ENCODE data around the gene SGCB. TPM values are rescaled to one million over a fixed set of nuclear protein-coding genes. Genes with fewer than 3 reads are reported as not detected.
"Not testable (repeated sequence)": the region's sequence is repeated elsewhere in the genome, so short reads cannot be mapped to it uniquely, and the experiment has no call there.

The SGCB gene, protein sequence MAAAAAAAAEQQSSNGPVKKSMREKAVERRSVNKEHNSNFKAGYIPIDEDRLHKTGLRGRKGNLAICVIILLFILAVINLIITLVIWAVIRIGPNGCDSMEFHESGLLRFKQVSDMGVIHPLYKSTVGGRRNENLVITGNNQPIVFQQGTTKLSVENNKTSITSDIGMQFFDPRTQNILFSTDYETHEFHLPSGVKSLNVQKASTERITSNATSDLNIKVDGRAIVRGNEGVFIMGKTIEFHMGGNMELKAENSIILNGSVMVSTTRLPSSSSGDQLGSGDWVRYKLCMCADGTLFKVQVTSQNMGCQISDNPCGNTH
- 1 to 10 TPM; 7.7 to 8.2 TPM for total RNA-seq

DNA sequence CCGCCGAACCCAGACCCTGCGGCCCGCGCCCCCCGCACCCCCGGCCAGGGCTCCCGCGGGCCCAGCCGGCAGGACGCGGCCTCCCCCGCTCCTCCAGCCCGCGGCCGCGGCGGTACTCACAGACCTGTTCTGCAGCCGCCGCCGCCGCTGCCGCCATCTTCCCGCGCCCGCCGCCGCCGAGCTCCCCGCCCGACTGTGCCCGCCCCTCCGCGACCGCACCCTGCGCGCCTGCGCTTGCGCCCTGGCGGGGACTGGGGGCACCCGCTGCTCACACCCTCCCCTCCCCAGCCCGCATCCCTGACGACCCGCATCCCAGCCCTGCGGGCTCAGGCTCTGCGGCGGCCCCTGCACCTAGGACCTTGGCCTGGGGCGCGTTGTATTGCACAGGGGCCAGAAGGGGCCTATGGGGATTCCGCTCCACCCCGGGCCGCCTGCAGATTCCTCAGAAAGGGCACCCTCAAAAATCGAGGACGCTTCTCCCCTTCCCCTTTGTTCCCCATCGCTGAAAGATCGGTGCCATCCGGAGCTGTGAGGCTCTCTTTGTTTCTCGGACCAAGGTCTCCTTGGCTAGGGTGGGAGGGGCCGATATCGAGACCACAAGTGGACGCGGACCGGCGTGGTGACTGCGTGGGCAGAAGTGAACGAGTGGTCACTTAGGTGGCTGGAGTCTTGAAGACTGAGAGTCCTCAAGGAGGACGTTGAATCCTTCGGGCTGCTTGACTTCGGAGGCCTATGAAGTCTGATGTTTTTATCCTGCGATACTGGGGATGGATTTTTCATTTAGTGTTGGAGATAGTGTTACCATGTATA lies at the start of gene SGCB:
TSS of gene SGCB (minus strand) at position 197 of the 810 bp plus-strand sequence. CDS start at position 157, 40 bp downstream.
- Mint-ChIP-seq H3K36me3 (no peaks in the 10 kb centered on the region), H3K4me3 (peak within 1 kb of the TSS; percentile 80), H3K27me3 (peaks cover 26% of the 10 kb centered on the region), H3K27ac (peak within 1 kb of the TSS; percentile 41), H3K9me3 (no peaks in the 10 kb centered on the region), H3K4me1 (peaks cover 20% of the 10 kb centered on the region)
- DNase-seq, result peak; percentile 80

DNA sequence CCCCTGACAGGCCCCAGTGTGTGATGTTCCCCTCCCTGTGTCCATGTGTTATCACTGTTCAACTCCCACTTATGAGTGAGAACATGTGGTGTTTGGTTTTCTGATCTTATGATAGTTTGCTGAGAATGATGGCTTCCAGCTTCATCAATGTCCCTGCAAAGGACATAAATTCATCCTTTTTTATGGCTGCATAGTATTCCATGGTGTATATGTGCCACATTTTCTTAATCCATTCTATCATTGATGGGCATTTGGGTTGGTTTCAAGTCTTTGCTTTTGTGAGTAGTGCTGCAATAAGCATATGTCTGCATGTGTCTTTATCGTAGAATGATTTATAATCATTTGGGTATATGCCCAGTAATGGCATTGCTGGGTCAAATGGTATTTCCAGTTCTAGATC lies 48.3 kb upstream of the SGCB start:
- not testable (repeated sequence) for H3K4me3 Mint-ChIP-seq, DNase-seq, H3K36me3 Mint-ChIP-seq, H3K4me1 Mint-ChIP-seq, H3K27ac Mint-ChIP-seq, H3K9me3 Mint-ChIP-seq
- H3K27me3 Mint-ChIP-seq, result peaks cover 26% of the 10 kb centered on the region

DNA sequence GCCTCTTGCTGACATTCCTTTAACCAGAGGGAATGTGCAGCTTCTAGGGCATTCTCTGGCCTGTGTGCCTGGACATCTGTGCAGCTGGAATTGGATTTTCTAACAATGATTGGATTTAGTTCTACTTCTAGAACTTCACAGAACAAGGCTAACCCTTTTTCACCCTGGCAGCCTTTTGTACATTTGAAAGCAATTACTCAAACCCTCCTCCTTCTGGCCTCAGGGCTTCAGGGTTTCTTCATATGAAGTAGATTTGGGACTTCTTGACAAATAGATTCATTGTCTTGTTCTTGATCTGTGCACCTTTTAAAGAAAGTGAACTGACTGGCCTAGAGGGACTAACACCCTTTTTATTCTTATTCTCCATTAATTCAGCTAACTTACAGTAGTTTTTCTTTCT lies 43.1 kb upstream of the SGCB start:
- DNase-seq, result no peak
- Mint-ChIP-seq H3K9me3 (no peaks in the 10 kb centered on the region), H3K27me3 (peaks cover 49% of the 10 kb centered on the region), H3K4me3 (no peak overlapping the region), H3K36me3 (no peaks in the 10 kb centered on the region), H3K4me1 (no peaks in the 10 kb centered on the region), H3K27ac (no peak overlapping the region)

DNA sequence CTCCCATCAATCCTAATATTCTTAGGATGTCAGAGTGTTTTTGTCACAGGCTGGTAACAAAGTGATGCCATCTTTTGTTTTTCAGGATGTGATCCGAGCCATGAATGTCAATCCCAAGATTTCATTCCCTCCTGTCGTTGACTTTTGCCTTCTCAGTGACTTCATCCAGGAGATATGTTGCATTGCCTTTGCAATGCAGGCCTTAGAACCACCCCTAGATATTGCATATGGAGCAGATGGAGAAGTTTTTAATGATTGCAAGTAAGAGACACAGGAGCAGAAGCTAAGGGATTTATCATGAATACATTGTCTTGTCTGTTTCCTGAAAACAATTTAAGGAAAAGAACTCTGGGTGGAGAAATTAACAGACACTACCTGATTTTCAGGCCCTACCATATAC lies 41.6 kb upstream of the SGCB start:
- Mint-ChIP-seq H3K4me1 (no peaks in the 10 kb centered on the region), H3K27ac (no peak overlapping the region), H3K36me3 (no peaks in the 10 kb centered on the region), H3K9me3 (no peaks in the 10 kb centered on the region), H3K4me3 (no peak overlapping the region), H3K27me3 (peaks cover 51% of the 10 kb centered on the region)
- DNase-seq, result no peak

DNA sequence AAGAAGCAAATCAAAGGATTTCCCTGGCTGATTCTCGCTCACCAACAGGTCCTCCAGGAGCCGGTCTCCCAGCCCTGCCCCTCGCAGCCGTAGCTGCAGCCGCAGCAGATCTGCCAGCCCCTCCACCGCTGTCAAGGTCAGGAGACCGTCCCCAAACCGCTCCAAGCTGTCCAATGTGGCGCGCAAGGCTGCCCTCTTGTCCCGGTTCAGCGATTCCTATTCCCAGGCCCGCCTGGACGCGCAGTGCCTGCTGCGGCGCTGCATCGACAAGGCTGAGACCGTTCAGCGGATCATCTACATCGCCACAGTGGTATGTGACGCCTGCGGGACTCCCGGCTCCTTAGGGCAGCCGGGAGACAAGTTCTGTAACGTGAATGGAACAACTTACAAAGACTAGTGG lies 38.6 kb upstream of the SGCB start:
- Mint-ChIP-seq H3K4me1 (no peaks in the 10 kb centered on the region), H3K27me3 (peaks cover 65% of the 10 kb centered on the region)
- no peak for DNase-seq

DNA sequence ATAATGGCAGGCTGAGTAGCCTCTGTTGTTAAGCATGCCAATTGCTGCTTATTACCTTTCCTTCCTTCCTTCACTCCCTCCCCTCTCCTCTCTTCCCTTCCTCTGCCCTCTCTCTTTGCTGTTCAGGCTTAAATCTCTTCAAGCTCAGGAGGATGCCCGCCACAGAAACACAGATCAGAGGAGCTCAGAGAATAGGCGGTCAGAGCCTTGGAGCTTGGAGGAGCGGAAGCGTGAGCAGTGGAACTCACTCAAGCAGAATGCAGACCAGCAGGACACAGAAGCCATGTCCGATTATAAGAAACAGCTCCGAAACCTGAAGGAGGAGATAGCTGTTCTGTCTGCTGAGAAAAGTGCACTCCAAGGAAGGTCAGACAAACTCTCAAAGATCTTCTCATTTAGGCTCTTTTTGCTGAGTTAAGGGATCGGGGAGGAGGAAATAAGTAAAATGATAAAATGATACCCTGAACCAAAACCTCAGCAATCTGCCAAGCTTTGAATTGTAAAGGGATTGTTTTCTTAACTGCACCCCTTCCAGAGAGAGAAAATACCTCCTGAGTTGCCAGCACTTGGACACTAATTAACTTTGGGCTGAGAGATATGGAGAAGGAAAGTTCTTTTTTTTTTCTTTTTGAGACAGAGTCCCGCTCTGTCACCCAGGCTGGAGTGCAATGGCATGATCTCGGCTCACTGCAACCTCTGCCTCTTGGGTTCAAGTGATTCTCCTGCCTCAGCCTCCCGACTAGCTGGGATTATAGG lies 33.9 kb upstream of the SGCB start:
- Mint-ChIP-seq H3K4me1 (no peaks in the 10 kb centered on the region), H3K9me3 (no peaks in the 10 kb centered on the region), H3K27me3 (peaks cover 64% of the 10 kb centered on the region), H3K36me3 (no peaks in the 10 kb centered on the region), H3K4me3 (no peak overlapping the region), H3K27ac (no peak overlapping the region)
- no peak for DNase-seq

More for the DNA sequence above, 38.6 kb upstream of the SGCB start:
- Mint-ChIP-seq H3K27ac (no peak overlapping the region), H3K36me3 (no peaks in the 10 kb centered on the region), H3K4me3 (no peak overlapping the region), H3K9me3 (no peaks in the 10 kb centered on the region)

DNA sequence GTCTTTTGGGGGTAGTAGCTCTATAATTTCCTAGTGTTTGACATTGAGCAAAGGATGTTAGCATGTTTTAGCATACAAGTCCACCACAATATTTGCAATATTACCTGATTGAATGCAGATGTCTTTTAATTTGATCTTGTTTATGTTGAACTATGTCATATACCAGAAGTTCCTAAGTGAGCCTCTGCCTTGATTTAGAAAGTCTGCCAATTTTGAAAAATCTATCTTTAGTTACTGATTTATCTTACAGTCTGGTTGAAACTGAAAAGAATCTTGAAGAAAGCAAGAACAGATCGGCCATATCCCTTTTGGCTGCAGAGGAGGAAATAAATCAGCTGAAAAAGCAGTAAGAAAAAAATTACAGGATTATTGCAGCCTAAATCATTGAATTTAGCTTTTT lies 31.5 kb upstream of the SGCB start:
- Mint-ChIP-seq H3K27ac (no peak overlapping the region), H3K9me3 (no peaks in the 10 kb centered on the region), H3K36me3 (no peaks in the 10 kb centered on the region), H3K27me3 (peaks cover 61% of the 10 kb centered on the region), H3K4me1 (no peaks in the 10 kb centered on the region), H3K4me3 (no peak overlapping the region)
- no peak for DNase-seq

DNA sequence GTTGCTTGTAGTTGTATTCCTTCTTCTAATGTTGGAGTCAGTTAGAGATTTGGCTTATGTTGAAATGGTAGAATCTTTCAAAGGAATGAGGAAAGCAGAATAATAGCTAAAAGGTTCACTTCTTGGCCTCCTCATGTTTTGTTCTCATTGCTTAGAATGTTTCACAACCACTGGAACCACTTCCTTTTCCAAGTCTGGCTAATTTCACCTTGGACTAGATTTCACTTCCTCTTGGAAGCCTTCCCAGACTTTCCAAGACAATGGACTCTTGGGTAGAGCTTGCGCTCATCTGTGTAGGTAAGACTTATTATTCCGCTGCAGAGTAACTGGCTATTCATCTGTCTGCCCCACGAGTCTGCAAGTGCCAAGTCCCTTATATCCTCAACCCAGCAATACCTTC lies 21.3 kb upstream of the SGCB start:
- peaks cover 29% of the 10 kb centered on the region for H3K27me3 Mint-ChIP-seq
- no peaks in the 10 kb centered on the region for H3K36me3 Mint-ChIP-seq
- H3K9me3 Mint-ChIP-seq, result no peaks in the 10 kb centered on the region
- no peak overlapping the region for H3K4me3 Mint-ChIP-seq
- H3K27ac Mint-ChIP-seq, result no peak overlapping the region
- no peaks in the 10 kb centered on the region for H3K4me1 Mint-ChIP-seq
- DNase-seq, result no peak

DNA sequence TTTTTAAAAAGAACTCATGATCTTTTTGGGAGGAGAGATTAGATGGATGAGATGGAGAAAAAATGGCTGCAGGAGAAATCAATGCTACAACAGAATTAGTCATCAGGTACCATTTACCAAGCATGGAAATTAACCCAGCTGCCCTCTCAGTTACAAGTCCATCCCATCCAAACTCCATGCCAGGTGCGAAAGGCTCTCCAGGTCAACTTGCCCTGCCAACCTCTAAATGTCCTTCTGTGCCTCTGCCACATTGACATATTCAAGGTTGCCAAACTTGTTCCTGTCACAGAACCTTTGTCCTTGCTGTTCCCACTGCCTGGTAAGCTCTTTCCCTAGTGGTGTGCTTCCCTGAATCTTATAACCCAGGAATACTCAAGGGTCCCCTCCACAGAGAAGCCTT lies 20.2 kb upstream of the SGCB start:
- Mint-ChIP-seq H3K4me3 (no peak overlapping the region), H3K36me3 (no peaks in the 10 kb centered on the region), H3K4me1 (no peaks in the 10 kb centered on the region), H3K9me3 (no peaks in the 10 kb centered on the region), H3K27ac (no peak overlapping the region), H3K27me3 (peaks cover 40% of the 10 kb centered on the region)
- no peak for DNase-seq

DNA sequence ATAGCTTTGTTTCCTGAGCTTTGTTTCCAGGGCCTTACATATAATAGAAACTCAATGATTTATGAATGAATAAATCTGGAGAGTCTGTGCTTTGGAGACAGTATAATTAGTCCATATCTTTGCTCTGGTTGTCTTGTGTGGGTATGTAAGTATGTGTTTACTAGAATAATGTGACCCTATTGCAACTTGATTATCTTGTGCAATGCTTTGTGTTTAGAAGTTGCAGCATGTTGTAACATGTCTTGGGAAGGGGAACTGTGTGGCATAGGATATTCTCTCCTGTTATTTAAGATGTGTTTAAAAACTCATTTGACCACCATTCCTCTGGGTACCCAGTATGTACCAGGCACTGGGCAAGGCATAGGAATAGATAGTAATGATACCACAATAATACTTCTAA lies 19.1 kb upstream of the SGCB start:
- Mint-ChIP-seq H3K4me3 (no peak overlapping the region), H3K4me1 (peaks cover 5% of the 10 kb centered on the region), H3K9me3 (no peaks in the 10 kb centered on the region), H3K36me3 (no peaks in the 10 kb centered on the region), H3K27ac (no peak overlapping the region), H3K27me3 (peaks cover 51% of the 10 kb centered on the region)
- DNase-seq, result no peak

DNA sequence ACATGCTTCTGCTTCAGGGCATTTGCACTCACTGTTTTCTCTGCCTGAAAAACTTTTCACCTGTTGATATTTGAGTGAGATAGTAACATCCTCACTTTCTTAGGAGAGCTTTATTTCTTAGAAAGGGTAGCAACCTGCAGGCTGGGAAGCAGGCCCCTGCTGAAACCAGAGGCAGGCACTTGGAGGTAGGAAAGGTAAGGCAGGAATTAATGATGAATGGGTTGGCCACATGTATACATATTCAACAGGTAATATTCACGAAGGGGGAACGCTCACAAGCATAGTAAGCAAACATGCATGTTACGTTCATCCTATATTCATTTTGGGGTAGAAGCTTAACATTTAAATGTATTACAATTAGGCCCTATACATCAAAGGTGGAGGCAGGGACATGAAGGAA lies 16.2 kb upstream of the SGCB start:
- H3K4me3 Mint-ChIP-seq, result no peak overlapping the region
- peaks cover 72% of the 10 kb centered on the region for H3K27me3 Mint-ChIP-seq

DNA sequence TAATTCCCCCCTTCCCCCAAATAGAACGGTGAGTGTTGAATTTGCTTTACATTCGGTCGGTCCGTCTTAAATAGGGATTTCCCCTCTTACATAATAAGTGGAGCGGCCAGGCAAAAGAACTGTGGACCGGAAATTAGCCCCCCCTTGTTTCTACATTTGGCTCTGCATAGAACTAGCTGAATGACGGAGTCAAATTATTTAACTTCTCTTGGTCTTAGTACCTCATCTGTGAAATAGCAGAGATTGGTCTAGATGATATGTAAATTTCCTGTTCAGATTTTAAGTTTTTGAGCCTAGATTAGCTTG lies 14.3 kb upstream of the SGCB start:
- Mint-ChIP-seq H3K27ac (no peak overlapping the region), H3K9me3 (no peaks in the 10 kb centered on the region), H3K36me3 (no peaks in the 10 kb centered on the region), H3K4me3 (peak overlapping the region; percentile 64), H3K4me1 (peaks cover 10% of the 10 kb centered on the region), H3K27me3 (peaks cover 81% of the 10 kb centered on the region)
- DNase-seq, result no peak

More for the DNA sequence above, 16.2 kb upstream of the SGCB start:
- Mint-ChIP-seq H3K36me3 (no peaks in the 10 kb centered on the region), H3K27ac (no peak overlapping the region), H3K9me3 (no peaks in the 10 kb centered on the region), H3K4me1 (peaks cover 10% of the 10 kb centered on the region)
- no peak for DNase-seq

DNA sequence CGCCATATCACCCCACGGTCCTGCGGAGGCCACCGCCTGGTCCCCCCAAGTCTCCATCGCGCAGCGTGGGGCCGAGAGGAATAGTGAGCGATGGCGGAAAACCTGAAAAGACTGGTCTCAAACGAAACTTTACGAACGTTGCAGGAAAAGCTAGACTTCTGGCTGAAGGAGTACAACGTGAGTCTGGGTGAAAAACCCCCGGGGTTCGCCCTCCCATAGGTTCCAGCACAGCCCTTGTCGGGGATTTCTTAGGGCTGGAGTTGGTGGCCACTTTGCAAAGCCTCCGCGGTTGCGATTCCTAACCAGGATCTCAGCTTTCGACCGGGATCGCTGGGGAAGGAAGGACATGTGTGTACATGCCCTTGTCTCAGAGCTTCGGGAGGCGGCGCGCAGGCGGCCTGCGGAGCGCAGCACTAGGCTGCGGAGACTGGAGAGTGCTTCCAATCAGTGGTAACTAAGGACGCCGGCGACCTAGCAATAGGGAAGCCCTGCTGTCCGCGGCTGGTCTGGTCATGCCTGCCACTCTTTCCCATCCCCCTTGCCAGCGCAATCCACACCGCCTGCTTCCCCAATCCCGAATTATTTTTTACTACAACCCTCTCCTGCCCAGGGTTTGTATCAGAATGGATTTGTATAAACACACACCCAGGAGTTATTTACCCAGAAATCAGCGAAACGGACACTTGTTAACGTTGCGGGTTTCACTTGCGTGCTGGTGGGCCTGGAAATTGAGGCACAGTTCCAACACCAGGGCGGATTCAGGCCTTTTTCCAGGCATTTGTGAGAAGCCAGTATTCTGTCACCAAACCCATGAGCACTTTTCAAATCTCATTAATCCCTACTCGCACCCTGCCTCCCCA lies 13.7 kb upstream of the SGCB start:
- H3K9me3 Mint-ChIP-seq, result no peaks in the 10 kb centered on the region

DNA sequence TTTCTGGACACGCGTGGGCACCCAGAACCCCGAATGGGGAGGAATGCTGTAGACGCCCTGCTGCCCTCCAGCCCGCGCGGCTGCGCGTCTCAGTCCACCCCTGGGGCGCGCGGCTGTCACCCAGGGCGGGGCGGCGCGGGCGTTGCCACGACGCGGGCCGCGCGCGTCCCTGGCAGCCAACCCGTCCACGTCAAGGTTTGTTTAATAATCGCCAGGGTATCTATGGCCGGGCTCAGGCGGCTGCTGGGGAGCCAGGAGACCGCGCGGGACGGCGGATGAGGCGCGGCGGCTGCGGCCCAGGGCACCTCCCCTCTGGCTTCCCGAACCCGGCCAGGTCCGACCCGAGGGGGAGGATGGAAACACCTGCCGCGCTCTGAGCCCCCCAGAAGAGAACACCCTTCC lies 13.1 kb upstream of the SGCB start, which contains the start of gene SPATA18:
TSS of gene SPATA18 (plus strand) at position 92 of the 402 bp plus-strand sequence. CDS start 401 bp downstream, outside the sequence.
- Mint-ChIP-seq H3K4me1 (peaks cover 10% of the 10 kb centered on the region), H3K9me3 (no peaks in the 10 kb centered on the region), H3K36me3 (no peaks in the 10 kb centered on the region), H3K4me3 (peak within 1 kb of the TSS; percentile 64), H3K27me3 (peaks cover 85% of the 10 kb centered on the region), H3K27ac (no peak within 1 kb of the TSS)
- DNase-seq, result no peak

More for the DNA sequence above, 13.7 kb upstream of the SGCB start:
- Mint-ChIP-seq H3K27me3 (peaks cover 84% of the 10 kb centered on the region), H3K36me3 (no peaks in the 10 kb centered on the region), H3K4me1 (peaks cover 10% of the 10 kb centered on the region), H3K4me3 (peak overlapping the region; percentile 64), H3K27ac (no peak overlapping the region)
- DNase-seq, result no peak
